ENCODE measurements around the gene SEMA6D. TPM values are rescaled to one million over a fixed set of nuclear protein-coding genes. Genes with fewer than 3 reads are reported as not detected.

The SEMA6D gene
- total RNA-seq, 4 donors from 2014 or later, result 3.2 to 14.2 (median 11.8) TPM

GRCh38 chr15:47806008-47806407 lies 88.7 kb downstream of the SEMA6D start:
- Histone ChIP-seq H3K4me1 (no peaks in the 10 kb centered on the region), H3K36me3 (no peaks in the 10 kb centered on the region), H3K4me3 (no peak overlapping the region), H3K9me3 (no peaks in the 10 kb centered on the region), H3K27ac (no peak overlapping the region), H3K27me3 (no peaks in the 10 kb centered on the region)
- TF ChIP-seq CTCF (IDR thresholded peaks at IDR 0.05), result no peak
- no peak for TF ChIP-seq POLR2A (IDR thresholded peaks at IDR 0.05)
- no peak for TF ChIP-seq POLR2AphosphoS5 (IDR thresholded peaks at IDR 0.05)
- TF ChIP-seq EP300 (IDR thresholded peaks at IDR 0.05), result no peak
- 74 to 100% methylated on average over 1 to 2 of the region's 2 CpGs for WGBS, 2 donors (ENCODE audit: low coverage in 1 of 2)
- no peak for ATAC-seq

- WGBS, 2 donors (ENCODE audit: low coverage in 1 of 2), result 20% methylated on average over 1 of the region's 1 CpG; no CpG with 5 or more reads in 1 of the 2 donors
- H3K9me3 ChIP-seq, result no peaks in the 10 kb centered on the region
- H3K27ac ChIP-seq, result no peak overlapping the region
- TF ChIP-seq POLR2A (IDR thresholded peaks at IDR 0.05) (no peak), EP300 (IDR thresholded peaks at IDR 0.05) (no peak), CTCF (IDR thresholded peaks at IDR 0.05) (no peak), POLR2AphosphoS5 (IDR thresholded peaks at IDR 0.05) (no peak)
- H3K4me1 ChIP-seq, result no peaks in the 10 kb centered on the region
- no peaks in the 10 kb centered on the region for H3K36me3 ChIP-seq
- no peak for ATAC-seq
- H3K4me3 ChIP-seq, result no peak overlapping the region
- H3K27me3 ChIP-seq, result no peaks in the 10 kb centered on the region
Observed at GRCh38 chr15:47811172-47811571, 93.9 kb downstream of the SEMA6D start.

GRCh38 chr15:47812470-47812999 lies 95.2 kb downstream of the SEMA6D start:
- ATAC-seq, result no peak
- no peaks in the 10 kb centered on the region for H3K27me3 ChIP-seq
- WGBS, 2 donors (ENCODE audit: low coverage in 1 of 2), result 87 to 89% methylated on average over 1 to 3 of the region's 4 CpGs

GRCh38 chr15:47813748-47814384 lies 96.6 kb downstream of the SEMA6D start:
- Histone ChIP-seq H3K27me3 (no peaks in the 10 kb centered on the region), H3K4me3 (no peak overlapping the region), H3K9me3 (no peaks in the 10 kb centered on the region), H3K36me3 (no peaks in the 10 kb centered on the region), H3K4me1 (no peaks in the 10 kb centered on the region), H3K27ac (no peak overlapping the region)
- TF ChIP-seq POLR2A (IDR thresholded peaks at IDR 0.05), result no peak
- no peak for TF ChIP-seq EP300 (IDR thresholded peaks at IDR 0.05)
- no peak for TF ChIP-seq POLR2AphosphoS5 (IDR thresholded peaks at IDR 0.05)
- no peak for TF ChIP-seq CTCF (IDR thresholded peaks at IDR 0.05)
- 73 to 74% methylated on average over 4 to 5 of the region's 5 CpGs for WGBS, 2 donors (ENCODE audit: low coverage in 1 of 2)
- no peak for ATAC-seq

More at GRCh38 chr15:47812470-47812999, 95.2 kb downstream of the SEMA6D start:
- no peak for TF ChIP-seq POLR2A (IDR thresholded peaks at IDR 0.05)
- TF ChIP-seq EP300 (IDR thresholded peaks at IDR 0.05), result no peak
- TF ChIP-seq CTCF (IDR thresholded peaks at IDR 0.05), result no peak
- no peak for TF ChIP-seq POLR2AphosphoS5 (IDR thresholded peaks at IDR 0.05)
- no peaks in the 10 kb centered on the region for H3K4me1 ChIP-seq
- H3K27ac ChIP-seq, result no peak overlapping the region
- no peak overlapping the region for H3K4me3 ChIP-seq
- H3K9me3 ChIP-seq, result no peaks in the 10 kb centered on the region
- H3K36me3 ChIP-seq, result no peaks in the 10 kb centered on the region

GRCh38 chr15:47814620-47815019 lies 97.3 kb downstream of the SEMA6D start:
- Histone ChIP-seq H3K27me3 (no peaks in the 10 kb centered on the region), H3K4me1 (no peaks in the 10 kb centered on the region), H3K4me3 (no peak overlapping the region), H3K9me3 (no peaks in the 10 kb centered on the region), H3K27ac (no peak overlapping the region), H3K36me3 (no peaks in the 10 kb centered on the region)
- TF ChIP-seq CTCF (IDR thresholded peaks at IDR 0.05) (no peak), POLR2AphosphoS5 (IDR thresholded peaks at IDR 0.05) (no peak), POLR2A (IDR thresholded peaks at IDR 0.05) (no peak), EP300 (IDR thresholded peaks at IDR 0.05) (no peak)
- 80 to 89% methylated on average over 1 of the region's 1 CpG for WGBS, 2 donors (ENCODE audit: low coverage in 1 of 2)
- ATAC-seq, result no peak

All from gastroesophageal sphincter (tissue), 4 donors.